ENCODE data around the gene TPST1. TPM values are rescaled to one million over a fixed set of nuclear protein-coding genes. Genes with fewer than 3 reads are reported as not detected.

The TPST1 gene
- total and polyA plus RNA-seq, 9 of the 15 experiments (the other 6 are each of a cell fraction or from before 2014, with no cell fraction given) = 0.15 to 2.2 (median 0.53) TPM

GRCh38 chr7:66297579-66297978 is 92.4 kb downstream of the TPST1 start:
- H3K4me1 ChIP-seq (replicated peaks in 1 of 2; ENCODE audit: control insufficient read depth in 2 of 2, insufficient read depth in 2 of 2, low read length in 2 of 2) = peaks cover 0 to 2% of the 10 kb centered on the region in 2 experiments; a peak in 1 of 5 replicates
- no TSS peak for BruUV-seq (replicated peaks)
- H3K4me3 ChIP-seq = no peak overlapping the region
- H3K9ac ChIP-seq (ENCODE audit: insufficient read depth in 1 of 2, low read depth in 2 of 2, low read length in 2 of 2) = no peak overlapping the region
- ChIA-PET POLR2A (no interaction called here), CTCF (ENCODE audit: low intra/inter-chr PET ratio) (no interaction called here)
- no peaks in the 10 kb centered on the region for H3K9me1 ChIP-seq (ENCODE audit: control insufficient read depth, insufficient read depth, low read length)
- H3K4me2 ChIP-seq (ENCODE audit: insufficient read depth, low read length) = no peak overlapping the region
- H3K79me2 ChIP-seq (ENCODE audit: control insufficient read depth, insufficient read depth, low read length) = no peaks in the 10 kb centered on the region
- ATAC-seq (no peak), DNase-seq (ENCODE audit: extremely low read depth in 1 of 4, low spot score in 3 of 4) (no peak), FAIRE-seq (no peak)
- no peaks in the 10 kb centered on the region; the same call in 1 of the 2 replicates for H3K9me3 ChIP-seq (replicated peaks; ENCODE audit: control insufficient read depth, insufficient read depth, low read depth, low read length)
- no peak overlapping the region for H3K27ac ChIP-seq (ENCODE audit: extremely low read depth, low read depth, low read length)
- in situ Hi-C loops (cut with MboI) (no loop called here), intact Hi-C loops (cut with micrococcal nuclease) (no loop called here)
- no peaks in the 10 kb centered on the region for H3K36me3 ChIP-seq (ENCODE audit: control insufficient read depth, insufficient read depth, low read length)
- H2AFZ ChIP-seq (ENCODE audit: low read depth, low read length) = no peak overlapping the region
- H4K20me1 ChIP-seq (replicated peaks; ENCODE audit: control insufficient read depth, insufficient read depth, low read length) = no peaks in the 10 kb centered on the region
- peaks cover 0 to 6% of the 10 kb centered on the region in 2 experiments; a peak in 3 of 5 replicates for H3K27me3 ChIP-seq (ENCODE audit: control insufficient read depth in 2 of 2, insufficient read depth in 2 of 2, low read length in 2 of 2)
- TF ChIP-seq ETV5 (CRISPR knock-in tag; IDR thresholded peaks at IDR 0.05; ENCODE audit: low read depth) = no peak

GRCh38 chr7:66301249-66301648 is 96.1 kb downstream of the TPST1 start:
- Histone ChIP-seq H4K20me1 (replicated peaks; ENCODE audit: control insufficient read depth, insufficient read depth, low read length) (no peaks in the 10 kb centered on the region), H3K36me3 (ENCODE audit: control insufficient read depth, insufficient read depth, low read length) (no peaks in the 10 kb centered on the region), H3K9ac (ENCODE audit: insufficient read depth in 1 of 2, low read depth in 2 of 2, low read length in 2 of 2) (no peak overlapping the region), H3K27ac (ENCODE audit: extremely low read depth, low read depth, low read length) (no peak overlapping the region), H3K4me2 (ENCODE audit: insufficient read depth, low read length) (no peak overlapping the region), H3K4me3 (no peak overlapping the region), H3K9me3 (replicated peaks; ENCODE audit: control insufficient read depth, insufficient read depth, low read depth, low read length) (no peaks in the 10 kb centered on the region; the same call in 1 of the 2 replicates), H3K79me2 (ENCODE audit: control insufficient read depth, insufficient read depth, low read length) (no peaks in the 10 kb centered on the region), H3K4me1 (replicated peaks in 1 of 2; ENCODE audit: control insufficient read depth in 2 of 2, insufficient read depth in 2 of 2, low read length in 2 of 2) (no peaks in the 10 kb centered on the region), H3K27me3 (ENCODE audit: control insufficient read depth in 2 of 2, insufficient read depth in 2 of 2, low read length in 2 of 2) (peaks cover 0 to 24% of the 10 kb centered on the region in 2 experiments; a peak in 3 of 5 replicates), H3K9me1 (ENCODE audit: control insufficient read depth, insufficient read depth, low read length) (no peaks in the 10 kb centered on the region), H2AFZ (ENCODE audit: low read depth, low read length) (no peak overlapping the region)
- WGBS (ENCODE audit: insufficient coverage, low coverage, missing lambda C conversion rate) = 0% methylated on average over 2 of the region's 2 CpGs
- TF ChIP-seq ZNF551 (CRISPR knock-in tag; IDR thresholded peaks at IDR 0.05) (no peak), ZNF436 (CRISPR knock-in tag; IDR thresholded peaks at IDR 0.05) (no peak), SP2 (IDR thresholded peaks at IDR 0.05; ENCODE audit: extremely low read depth, low read depth, low read length, poor library complexity, severe bottlenecking) (no peak), L3MBTL2 (IDR thresholded peaks at IDR 0.05) (no peak), EWSR1 (IDR thresholded peaks at IDR 0.05; ENCODE audit: borderline replicate concordance, low read depth, partially characterized antibody) (no peak), RAD51 (IDR thresholded peaks at IDR 0.05; ENCODE audit: borderline replicate concordance, low read depth) (no peak), ZNF217 (CRISPR knock-in tag; IDR thresholded peaks at IDR 0.05) (no peak), IFI16 (CRISPR knock-in tag; IDR thresholded peaks at IDR 0.05) (no peak)
- intact Hi-C loops (cut with micrococcal nuclease) (no loop called here), in situ Hi-C loops (cut with MboI) (no loop called here)
- ChIA-PET CTCF (ENCODE audit: low intra/inter-chr PET ratio) (no interaction called here), POLR2A (no interaction called here)
- no peak for FAIRE-seq
- no TSS peak for BruUV-seq (replicated peaks)
- ATAC-seq = no peak
- DNase-seq (ENCODE audit: extremely low read depth in 1 of 4, low spot score in 3 of 4) = no peak

Measured in K562 (cell line).